ENCODE results near the gene SCNN1A.

SCNN1A gene

GRCh38 chr12:6355491-6356373, 19.6 kb downstream of the SCNN1A start:
- peak; percentile 63; the same call in 1 of the 2 replicates for TF ChIP-seq SPI1 (IDR thresholded peaks at IDR 0.05; ENCODE audit: borderline replicate concordance, low read depth)
- TF ChIP-seq, protein P1, sequence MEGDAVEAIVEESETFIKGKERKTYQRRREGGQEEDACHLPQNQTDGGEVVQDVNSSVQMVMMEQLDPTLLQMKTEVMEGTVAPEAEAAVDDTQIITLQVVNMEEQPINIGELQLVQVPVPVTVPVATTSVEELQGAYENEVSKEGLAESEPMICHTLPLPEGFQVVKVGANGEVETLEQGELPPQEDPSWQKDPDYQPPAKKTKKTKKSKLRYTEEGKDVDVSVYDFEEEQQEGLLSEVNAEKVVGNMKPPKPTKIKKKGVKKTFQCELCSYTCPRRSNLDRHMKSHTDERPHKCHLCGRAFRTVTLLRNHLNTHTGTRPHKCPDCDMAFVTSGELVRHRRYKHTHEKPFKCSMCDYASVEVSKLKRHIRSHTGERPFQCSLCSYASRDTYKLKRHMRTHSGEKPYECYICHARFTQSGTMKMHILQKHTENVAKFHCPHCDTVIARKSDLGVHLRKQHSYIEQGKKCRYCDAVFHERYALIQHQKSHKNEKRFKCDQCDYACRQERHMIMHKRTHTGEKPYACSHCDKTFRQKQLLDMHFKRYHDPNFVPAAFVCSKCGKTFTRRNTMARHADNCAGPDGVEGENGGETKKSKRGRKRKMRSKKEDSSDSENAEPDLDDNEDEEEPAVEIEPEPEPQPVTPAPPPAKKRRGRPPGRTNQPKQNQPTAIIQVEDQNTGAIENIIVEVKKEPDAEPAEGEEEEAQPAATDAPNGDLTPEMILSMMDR (IDR thresholded peaks at IDR 0.05; ENCODE audit: insufficient read depth, low read length): no peak
- no peak for TF ChIP-seq POLR2AphosphoS5 (IDR thresholded peaks at IDR 0.05; ENCODE audit: low read depth)
- Histone ChIP-seq H3K27ac (replicated peaks) (peak overlapping the region; percentile 35), H3K27me3 (ENCODE audit: insufficient read depth, poor library complexity, severe bottlenecking) (no peaks in the 10 kb centered on the region), H3K4me3 (replicated peaks; ENCODE audit: insufficient read depth, low read length) (no peak overlapping the region)
- peak in 1 of 2 experiments; percentile 91 for DNase-seq (ENCODE audit: low read depth in 1 of 2, low spot score in 1 of 2)

DNA sequence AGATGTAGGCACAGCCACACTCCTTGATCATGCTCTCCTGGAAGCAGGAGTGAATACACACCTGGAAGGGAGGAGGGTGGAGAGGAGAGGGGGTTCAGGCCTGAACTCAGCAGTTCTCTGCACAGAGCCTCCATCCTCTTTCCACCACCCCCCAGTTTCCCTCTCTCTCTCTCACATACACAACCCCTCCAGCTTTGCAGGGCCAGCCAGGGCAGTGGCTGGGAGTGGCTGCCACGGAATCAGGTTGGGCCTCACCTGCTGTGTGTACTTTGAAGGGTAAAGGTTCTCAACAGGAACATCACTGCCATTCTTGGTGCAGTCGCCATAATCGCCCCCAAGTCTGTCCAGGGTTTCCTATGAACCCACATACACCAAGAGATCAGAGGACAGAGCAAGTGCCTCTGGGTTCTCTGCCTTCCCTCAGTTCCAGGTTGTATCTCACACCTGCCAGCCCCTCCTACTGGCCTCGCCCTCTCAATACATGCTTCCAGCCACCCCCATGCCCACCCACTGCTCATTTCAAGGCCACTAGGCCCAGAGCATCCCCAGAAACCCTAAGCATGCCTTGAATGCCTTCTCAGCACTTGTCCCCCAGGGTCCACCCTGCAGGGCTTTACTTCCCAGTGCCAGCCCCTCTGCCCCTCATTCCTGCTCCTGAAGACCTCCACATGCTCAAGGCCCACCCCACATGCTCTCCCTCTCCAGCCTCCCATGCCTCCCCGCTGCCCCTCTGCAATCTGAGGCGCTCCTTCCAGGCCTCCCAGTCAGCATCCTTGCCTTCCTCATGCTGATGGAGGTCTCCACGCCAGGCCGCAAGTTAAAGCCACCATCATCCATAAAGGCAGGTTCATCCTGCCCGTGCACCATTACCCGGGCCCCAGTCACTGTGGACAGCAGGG, 20.6 kb downstream of the SCNN1A start:
- Histone ChIP-seq H3K4me3 (replicated peaks; ENCODE audit: insufficient read depth, low read length) (no peak overlapping the region), H3K27ac (replicated peaks) (no peak overlapping the region), H3K27me3 (ENCODE audit: insufficient read depth, poor library complexity, severe bottlenecking) (no peaks in the 10 kb centered on the region)
- no peak for TF ChIP-seq SPI1 (IDR thresholded peaks at IDR 0.05; ENCODE audit: borderline replicate concordance, low read depth)
- TF ChIP-seq, protein P1 (IDR thresholded peaks at IDR 0.05; ENCODE audit: insufficient read depth, low read length): no peak
- TF ChIP-seq, protein P2, sequence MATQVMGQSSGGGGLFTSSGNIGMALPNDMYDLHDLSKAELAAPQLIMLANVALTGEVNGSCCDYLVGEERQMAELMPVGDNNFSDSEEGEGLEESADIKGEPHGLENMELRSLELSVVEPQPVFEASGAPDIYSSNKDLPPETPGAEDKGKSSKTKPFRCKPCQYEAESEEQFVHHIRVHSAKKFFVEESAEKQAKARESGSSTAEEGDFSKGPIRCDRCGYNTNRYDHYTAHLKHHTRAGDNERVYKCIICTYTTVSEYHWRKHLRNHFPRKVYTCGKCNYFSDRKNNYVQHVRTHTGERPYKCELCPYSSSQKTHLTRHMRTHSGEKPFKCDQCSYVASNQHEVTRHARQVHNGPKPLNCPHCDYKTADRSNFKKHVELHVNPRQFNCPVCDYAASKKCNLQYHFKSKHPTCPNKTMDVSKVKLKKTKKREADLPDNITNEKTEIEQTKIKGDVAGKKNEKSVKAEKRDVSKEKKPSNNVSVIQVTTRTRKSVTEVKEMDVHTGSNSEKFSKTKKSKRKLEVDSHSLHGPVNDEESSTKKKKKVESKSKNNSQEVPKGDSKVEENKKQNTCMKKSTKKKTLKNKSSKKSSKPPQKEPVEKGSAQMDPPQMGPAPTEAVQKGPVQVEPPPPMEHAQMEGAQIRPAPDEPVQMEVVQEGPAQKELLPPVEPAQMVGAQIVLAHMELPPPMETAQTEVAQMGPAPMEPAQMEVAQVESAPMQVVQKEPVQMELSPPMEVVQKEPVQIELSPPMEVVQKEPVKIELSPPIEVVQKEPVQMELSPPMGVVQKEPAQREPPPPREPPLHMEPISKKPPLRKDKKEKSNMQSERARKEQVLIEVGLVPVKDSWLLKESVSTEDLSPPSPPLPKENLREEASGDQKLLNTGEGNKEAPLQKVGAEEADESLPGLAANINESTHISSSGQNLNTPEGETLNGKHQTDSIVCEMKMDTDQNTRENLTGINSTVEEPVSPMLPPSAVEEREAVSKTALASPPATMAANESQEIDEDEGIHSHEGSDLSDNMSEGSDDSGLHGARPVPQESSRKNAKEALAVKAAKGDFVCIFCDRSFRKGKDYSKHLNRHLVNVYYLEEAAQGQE (IDR thresholded peaks at IDR 0.05; ENCODE audit: insufficient replicate concordance, low read depth): no peak
- no peak for TF ChIP-seq POLR2AphosphoS5 (IDR thresholded peaks at IDR 0.05; ENCODE audit: low read depth)
- TF ChIP-seq GABPA (IDR thresholded peaks at IDR 0.05; ENCODE audit: low read depth): no peak
- DNase-seq (ENCODE audit: low read depth in 1 of 2, low spot score in 1 of 2): no peak

DNA sequence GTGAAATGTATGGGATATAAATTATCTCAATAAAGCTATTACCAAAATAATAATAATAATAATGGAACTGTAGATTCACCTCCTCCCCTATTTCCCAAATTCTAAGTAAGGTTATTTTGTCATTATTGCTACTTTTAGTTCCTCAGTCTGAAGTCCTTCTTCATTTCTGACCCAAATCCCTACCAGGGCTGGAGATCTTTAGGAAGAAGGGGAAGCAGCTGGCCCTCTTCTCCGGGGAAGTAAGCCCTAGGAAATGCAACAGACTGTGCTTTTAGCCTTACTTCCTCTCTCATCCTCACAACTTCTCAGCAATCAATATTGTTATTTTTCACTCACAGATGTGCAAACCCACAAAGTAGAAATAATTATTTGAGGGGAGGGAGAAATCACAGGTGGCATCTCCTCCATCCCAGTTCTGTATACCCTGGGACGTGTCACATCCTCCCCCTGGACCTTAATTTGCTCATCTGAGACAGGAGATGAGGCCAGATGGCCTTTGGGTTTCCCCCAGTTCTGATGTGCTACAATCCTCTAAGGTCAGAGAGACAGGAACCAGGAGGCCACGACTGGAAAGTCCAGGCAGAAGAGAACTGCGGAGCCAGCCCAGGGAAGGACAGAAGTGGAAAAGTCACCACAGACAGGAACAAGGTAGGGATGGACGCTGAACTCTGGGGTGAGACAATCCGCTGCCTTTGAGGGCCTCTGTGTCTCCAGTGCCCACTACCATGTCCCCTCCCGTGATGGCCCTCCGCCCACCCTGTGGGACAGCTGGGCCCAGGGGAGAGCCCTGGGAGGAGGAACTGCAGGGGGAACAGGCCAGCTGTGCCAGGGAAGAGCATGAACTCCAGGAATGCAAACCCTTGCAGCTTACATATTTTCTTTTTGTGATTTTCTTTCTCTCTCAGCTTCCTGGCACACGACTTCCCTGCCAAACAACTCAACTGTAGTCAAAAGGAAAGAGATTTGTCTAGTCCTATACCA, 22.9 kb downstream of the SCNN1A start:
- no peak for DNase-seq (ENCODE audit: low read depth in 1 of 2, low spot score in 1 of 2)
- Histone ChIP-seq H3K27me3 (ENCODE audit: insufficient read depth, poor library complexity, severe bottlenecking) (no peaks in the 10 kb centered on the region), H3K27ac (replicated peaks) (no peak overlapping the region), H3K4me3 (replicated peaks; ENCODE audit: insufficient read depth, low read length) (no peak overlapping the region)
- TF ChIP-seq, protein P1 (IDR thresholded peaks at IDR 0.05; ENCODE audit: insufficient read depth, low read length): no peak
- no peak for TF ChIP-seq POLR2AphosphoS5 (IDR thresholded peaks at IDR 0.05; ENCODE audit: low read depth)
- no peak for TF ChIP-seq GABPA (IDR thresholded peaks at IDR 0.05; ENCODE audit: low read depth)
- TF ChIP-seq, protein P2 (IDR thresholded peaks at IDR 0.05; ENCODE audit: insufficient replicate concordance, low read depth): no peak
- TF ChIP-seq SPI1 (IDR thresholded peaks at IDR 0.05; ENCODE audit: borderline replicate concordance, low read depth): peak; percentile 47; the same call in 1 of the 2 replicates

All from HL-60 (cell line).